Measurements from ENCODE around the gene HIC1.

The HIC1 gene

GRCh38 chr17:2082003-2082781, 27.3 kb downstream of the HIC1 start:
- DNase-seq: no peak

GRCh38 chr17:2083613-2084035, 28.7 kb downstream of the HIC1 start:
- no peak for DNase-seq

- DNase-seq: peak; percentile 67
Observed at GRCh38 chr17:2084036-2084765, 29.3 kb downstream of the HIC1 start.

GRCh38 chr17:2084766-2085647, 30.1 kb downstream of the HIC1 start:
- DNase-seq: peak; percentile 87

GRCh38 chr17:2085648-2085949, 30.7 kb downstream of the HIC1 start:
- peak; percentile 88 for DNase-seq

- DNase-seq: no peak
Observed at GRCh38 chr17:2086306-2086705, 31.4 kb downstream of the HIC1 start.

GRCh38 chr17:2087597-2088211, 32.8 kb downstream of the HIC1 start:
- DNase-seq: no peak

- no peak for DNase-seq
Observed at GRCh38 chr17:2089021-2089422, 34.1 kb downstream of the HIC1 start.

- DNase-seq: no peak
Observed at GRCh38 chr17:2090210-2090641, 35.3 kb downstream of the HIC1 start.

GRCh38 chr17:2090804-2091534, 36.1 kb downstream of the HIC1 start:
- peak; percentile 86 for DNase-seq

- DNase-seq: no peak
Observed at GRCh38 chr17:2092253-2092652, 37.4 kb downstream of the HIC1 start.

- no peak for DNase-seq
Observed at GRCh38 chr17:2093349-2093748, 38.4 kb downstream of the HIC1 start.

GRCh38 chr17:2094891-2095535, 40.1 kb downstream of the HIC1 start:
- DNase-seq: peak; percentile 66

- no peak for DNase-seq
Observed at GRCh38 chr17:2095536-2095910, 40.6 kb downstream of the HIC1 start.

GRCh38 chr17:2101448-2102257, 46.8 kb downstream of the HIC1 start:
- DNase-seq: no peak

- DNase-seq: peak; percentile 86
Observed at GRCh38 chr17:2102931-2103809, 48.3 kb downstream of the HIC1 start.

- no peak for DNase-seq
Observed at GRCh38 chr17:2105663-2106062, 50.8 kb downstream of the HIC1 start.

- no peak for DNase-seq
Observed at GRCh38 chr17:2106308-2106955, 51.5 kb downstream of the HIC1 start.

- DNase-seq: no peak
Observed at GRCh38 chr17:2107050-2107449, 52.1 kb downstream of the HIC1 start.

Measured in left hindlimb (tissue), 1 donor.